K562 (cell line): Measurements from ENCODE around the gene P4HB. TPM values are rescaled to one million over a fixed set of nuclear protein-coding genes. Genes with fewer than 3 reads are reported as not detected.

Experiments used
- ATAC-seq: fragments of 200-7000 bp; cut with Tn5 transposase; 3 replicates; pipeline ENCODE4 v1.9.1; 2020; ENCODE audit warnings: moderate library complexity
- BruUV-seq: library from RNA; stranded (reverse); fragments of 400-500 nt; replicated peaks from 2 replicates; lab custom pipeline; 2021; lab: Mats Ljungman, UMichigan
- CTCF ChIA-PET: fragments of 300-600 bp; formaldehyde crosslinking; extraction: SDS; loops from one replicate; lab custom pipeline; 2021; ENCODE audit warnings: low intra/inter-chr PET ratio; lab: Yijun Ruan, JAX
- POLR2A ChIA-PET: fragments of 300-600, 350-650 bp; sonication (Branson Sonifier 250); formaldehyde crosslinking; extraction: SDS; loops from one replicate; lab custom pipeline; 2021; ENCODE audit warnings: antibody characterized with exemption, inconsistent platforms; lab: Yijun Ruan, JAX
- DNase-seq, 4 experiments: peaks; one replicate each; pipeline versions ENCODE4 v3.0.0 to v3.0.0-alpha.2; 2011 to 2018; ENCODE audit warnings: low spot score in 3 of 4, mixed read lengths in 3 of 4; ENCODE audit errors: extremely low read depth in 1 of 4
- FAIRE-seq: peaks from 2 replicates; lab custom pipeline; 2011; peaks lifted over from hg19 to GRCh38; lab: Jason Lieb, UNC
- H2AFZ ChIP-seq: 2 replicates; pipeline ENCODE4 v1.6.0; 2011; ENCODE audit warnings: low read depth, low read length, control low read depth, inconsistent platforms
- H3K27ac ChIP-seq: fragments of 200-600 bp; 3 replicates; pipeline ENCODE4 v1.8.0; 2011; ENCODE audit warnings: low read depth, mild to moderate bottlenecking, control low read depth, inconsistent platforms, low read length, moderate library complexity, mixed read lengths; ENCODE audit errors: extremely low read depth
- H3K27me3 ChIP-seq, 2 experiments: fragments of 300-600 bp in 1 of 2; 2 replicates in 1 of 2; 3 replicates in 1 of 2; pipeline versions ENCODE4 v1.6.0 to v1.8.0; 2011; ENCODE audit warnings: inconsistent platforms in 2 of 2, low read length in 2 of 2, mild to moderate bottlenecking in 1 of 2, mixed read lengths in 1 of 2, moderate library complexity in 1 of 2; ENCODE audit not compliant: control insufficient read depth in 2 of 2, insufficient read depth in 2 of 2
- H3K36me3 ChIP-seq: fragments of 300-600 bp; 3 replicates; pipeline ENCODE4 v1.8.0; 2011; ENCODE audit warnings: mild to moderate bottlenecking, low read length, inconsistent platforms; ENCODE audit not compliant: control insufficient read depth, insufficient read depth
- H3K4me1 ChIP-seq, 2 experiments: fragments of 200-600 bp in 1 of 2; replicated peaks in 1 of 2; 2 replicates in 1 of 2; 3 replicates in 1 of 2; pipeline versions ENCODE4 v1.5.1 to v1.8.0; 2011; ENCODE audit warnings: inconsistent platforms in 2 of 2, low read length in 2 of 2, mild to moderate bottlenecking in 1 of 2, mixed read lengths in 1 of 2, moderate library complexity in 1 of 2; ENCODE audit not compliant: control insufficient read depth in 2 of 2, insufficient read depth in 2 of 2
- H3K4me2 ChIP-seq: 2 replicates; pipeline ENCODE4 v1.6.1; 2011; ENCODE audit warnings: low read length, control low read depth, inconsistent platforms, mixed read lengths; ENCODE audit not compliant: insufficient read depth
- H3K4me3 ChIP-seq: fragments of 200-600 bp; sonication (generic), shearing (Covaris generic); 2 replicates; pipeline ENCODE4 v1.5.1; 2016; ENCODE audit warnings: control low read depth, inconsistent platforms
- H3K79me2 ChIP-seq: fragments of 200-600 bp; 3 replicates; pipeline ENCODE4 v1.8.0; 2011; ENCODE audit warnings: low read length, inconsistent platforms; ENCODE audit not compliant: control insufficient read depth, insufficient read depth
- H3K9ac ChIP-seq, 2 experiments: 2 replicates each; pipeline versions ENCODE4 v1.6.0 to v1.6.1; 2011; ENCODE audit warnings: low read depth in 2 of 2, low read length in 2 of 2, control low read depth in 1 of 2, inconsistent platforms in 1 of 2, mild to moderate bottlenecking in 1 of 2, mixed read lengths in 1 of 2; ENCODE audit not compliant: insufficient read depth in 1 of 2
- H3K9me1 ChIP-seq: one replicate; pipeline ENCODE4 v1.6.0; 2011; ENCODE audit warnings: inconsistent platforms, mild to moderate bottlenecking, low read length, moderate library complexity; ENCODE audit not compliant: control insufficient read depth, insufficient read depth
- H3K9me3 ChIP-seq: replicated peaks from 2 replicates; pipeline ENCODE4 v1.5.1; 2011; ENCODE audit warnings: low read depth, low read length, inconsistent platforms; ENCODE audit not compliant: control insufficient read depth, insufficient read depth
- H4K20me1 ChIP-seq: replicated peaks from 2 replicates; pipeline ENCODE4 v1.6.1; 2011; ENCODE audit warnings: low read length, inconsistent platforms, mixed read lengths; ENCODE audit not compliant: control insufficient read depth, insufficient read depth
- ESRRA ChIP-seq: fragments of 450-650 bp; IDR thresholded peaks from 2 replicates; pipeline ENCODE4 v1.6.1; 2014; ENCODE audit warnings: low read depth, mild to moderate bottlenecking, moderate library complexity, borderline replicate concordance
- GATAD2B ChIP-seq: fragments of 450-650 bp; IDR thresholded peaks from 2 replicates; pipeline ENCODE4 v1.6.1; 2017; ENCODE audit warnings: mild to moderate bottlenecking, borderline replicate concordance
- JUN ChIP-seq, 2 experiments: sonication (generic) in 1 of 2; formaldehyde crosslinking in 1 of 2; IDR thresholded peaks; 2 replicates each; pipeline versions ENCODE4 v1.6.1 to v1.8.0; 2012 to 2022; ENCODE audit warnings: borderline replicate concordance in 2 of 2, mild to moderate bottlenecking in 2 of 2, improper control_type of control experiment in 1 of 2, low read depth in 1 of 2, low read length in 1 of 2, missing genetic modification reagents in 1 of 2
- NFE2 ChIP-seq: IDR thresholded peaks from 2 replicates; pipeline ENCODE4 v1.6.1; 2014; ENCODE audit warnings: antibody characterized with exemption, low read depth
- PHB2 ChIP-seq: fragments of 450-650 bp; IDR thresholded peaks from 2 replicates; pipeline ENCODE4 v1.6.1; 2017; ENCODE audit warnings: low read depth
- PHF8 ChIP-seq: fragments of 200-600 bp; sonication (generic); IDR thresholded peaks from 2 replicates; pipeline ENCODE4 v1.6.1; 2012; ENCODE audit warnings: mixed run types, mild to moderate bottlenecking, inconsistent platforms, low read length, moderate library complexity, borderline replicate concordance
- RHOXF2B ChIP-seq: fragments of 250-450 bp; sonication (Bioruptor Pico); conservative IDR thresholded peaks from 2 replicates; pipeline ENCODE4 v1.5.1; 2021
- WGBS: fragments of 100-300 bp; shearing (Covaris generic); methylation state at CpG from one replicate; pipeline ENCODE4 v1.1.6; 2016; ENCODE audit warnings: low coverage, mixed read lengths; ENCODE audit not compliant: insufficient coverage; ENCODE audit errors: missing lambda C conversion rate; 5-methylcytosine and 5-hydroxymethylcytosine counted together
- in situ Hi-C: fragments of 300-500 bp; cut with MboI; formaldehyde crosslinking; loops from 4 replicates; pipeline ENCODE4 v1.15.0; 2018; ENCODE audit warnings: inconsistent platforms, mixed read lengths
- intact Hi-C: fragments of 100-400 bp; cut with micrococcal nuclease; formaldehyde crosslinking; loops from 2 replicates; pipeline ENCODE4 v1.14.2; 2022
- polyA plus RNA-seq, 8 experiments: library from polyadenylated mRNA; depleted of rRNA in 4 of 8; stranded (reverse) in 5 of 8; unstranded in 3 of 8; fragments of >200 nt; fragmentation: Nextera tagmentation in 2 of 8; fragmentation: Illumina TruSeq in 1 of 8; extraction: Ambion mirVana in 2 of 8; extraction: Trizol in 1 of 8; gene quantifications; 2 replicates each; pipeline versions ENCODE4 v1.2.1 to v1.2.3, GENCODE V29; 2011 to 2014; ENCODE audit warnings: inconsistent platforms in 1 of 8, missing spikeins in 1 of 8
- total RNA-seq, 7 experiments: library from RNA; depleted of rRNA in 6 of 7; stranded (reverse); fragments of >200 nt in 6 of 7; fragmentation: Illumina TruSeq in 2 of 7; extraction: Trizol in 2 of 7; gene quantifications; 2 replicates each; pipeline versions ENCODE4 v1.2.1 to v1.2.3, GENCODE V29; 2011 to 2021; ENCODE audit warnings: low replicate concordance in 1 of 7
- TF ChIP-seq, protein P1 (sequence below): IDR thresholded peaks from 2 replicates; pipeline ENCODE4 v1.6.1; 2011; ENCODE audit not compliant: insufficient read length; ENCODE audit errors: extremely low read depth
- TF ChIP-seq, protein P2 (sequence below): fragments of 200-600 bp; sonication (generic); IDR thresholded peaks from one replicate; pipeline ENCODE4 v1.6.1; 2012; ENCODE audit warnings: mild to moderate bottlenecking, low read depth, low read length, inconsistent platforms

The P4HB gene
- total and polyA plus RNA-seq, 9 of the 15 experiments (the other 6 are each of a cell fraction or from before 2014, with no cell fraction given) = 4.4 to 645 (median 325) TPM

DNA sequence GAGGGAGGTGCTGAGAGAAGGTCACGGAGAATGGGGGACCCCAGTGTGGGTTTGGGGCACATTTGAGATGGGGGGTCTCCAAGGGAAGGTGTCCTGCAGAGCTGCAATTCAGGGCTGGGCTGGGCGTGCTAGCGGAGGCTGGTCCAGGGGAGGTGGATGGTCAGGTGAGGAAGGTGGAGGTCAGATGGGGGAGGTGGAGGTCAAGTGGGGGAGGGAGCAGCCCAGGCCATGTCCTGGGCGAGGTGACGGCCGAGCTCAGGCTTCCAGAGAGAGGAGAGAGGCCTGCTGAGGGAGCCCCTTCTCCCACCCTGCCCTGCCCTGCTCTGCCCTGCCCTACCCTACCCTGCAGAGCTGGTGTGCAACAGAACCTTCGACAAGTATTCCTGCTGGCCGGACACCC, 49.9 kb downstream of the P4HB start:
- ChIA-PET POLR2A (interaction anchor here (0.6 to 1.2 kb wide), 3 partner anchors 12 to 70 kb away, joined by 3 to 4 read pairs (median 3); no protein-coding TSS in a partner anchor), CTCF (no interaction called here)
- no peaks in the 10 kb centered on the region for H3K9me3 ChIP-seq
- in situ Hi-C loops = no loop called here
- H3K4me3 ChIP-seq = no peak overlapping the region
- peaks cover 16 to 66% of the 10 kb centered on the region in 2 experiments; a peak in 4 of 5 replicates for H3K27me3 ChIP-seq
- FAIRE-seq (no peak), DNase-seq (no peak), ATAC-seq (no peak)
- no peaks in the 10 kb centered on the region for H3K36me3 ChIP-seq
- intact Hi-C loops = no loop called here
- H2AFZ ChIP-seq = no peak overlapping the region
- BruUV-seq = no TSS peak
- WGBS = 12% methylated on average over 8 of the region's 8 CpGs
- peaks cover 0 to 93% of the 10 kb centered on the region in 2 experiments; a peak in 3 of 5 replicates for H3K4me1 ChIP-seq
- peaks cover 2% of the 10 kb centered on the region for H3K9me1 ChIP-seq
- no peak overlapping the region; a peak in 1 of 4 replicates for H3K9ac ChIP-seq
- H3K27ac ChIP-seq = no peak overlapping the region
- H3K4me2 ChIP-seq = no peak overlapping the region
- peaks cover 14% of the 10 kb centered on the region for H4K20me1 ChIP-seq
- H3K79me2 ChIP-seq = no peaks in the 10 kb centered on the region
- TF ChIP-seq ESRRA = no peak
- no peak for TF ChIP-seq NFE2
- no peak for TF ChIP-seq PHF8
- TF ChIP-seq RHOXF2B (CRISPR knock-in tag) = no peak
- TF ChIP-seq JUN (IDR thresholded peaks at IDR 0.05; ENCODE audit: borderline replicate concordance, low read depth, low read length) = no peak
- TF ChIP-seq JUN (CRISPR knock-in tag; IDR thresholded peaks at IDR 0.05; ENCODE audit: borderline replicate concordance) = no peak
- TF ChIP-seq, protein P1, sequence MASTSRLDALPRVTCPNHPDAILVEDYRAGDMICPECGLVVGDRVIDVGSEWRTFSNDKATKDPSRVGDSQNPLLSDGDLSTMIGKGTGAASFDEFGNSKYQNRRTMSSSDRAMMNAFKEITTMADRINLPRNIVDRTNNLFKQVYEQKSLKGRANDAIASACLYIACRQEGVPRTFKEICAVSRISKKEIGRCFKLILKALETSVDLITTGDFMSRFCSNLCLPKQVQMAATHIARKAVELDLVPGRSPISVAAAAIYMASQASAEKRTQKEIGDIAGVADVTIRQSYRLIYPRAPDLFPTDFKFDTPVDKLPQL = no peak
- TF ChIP-seq, protein P2, sequence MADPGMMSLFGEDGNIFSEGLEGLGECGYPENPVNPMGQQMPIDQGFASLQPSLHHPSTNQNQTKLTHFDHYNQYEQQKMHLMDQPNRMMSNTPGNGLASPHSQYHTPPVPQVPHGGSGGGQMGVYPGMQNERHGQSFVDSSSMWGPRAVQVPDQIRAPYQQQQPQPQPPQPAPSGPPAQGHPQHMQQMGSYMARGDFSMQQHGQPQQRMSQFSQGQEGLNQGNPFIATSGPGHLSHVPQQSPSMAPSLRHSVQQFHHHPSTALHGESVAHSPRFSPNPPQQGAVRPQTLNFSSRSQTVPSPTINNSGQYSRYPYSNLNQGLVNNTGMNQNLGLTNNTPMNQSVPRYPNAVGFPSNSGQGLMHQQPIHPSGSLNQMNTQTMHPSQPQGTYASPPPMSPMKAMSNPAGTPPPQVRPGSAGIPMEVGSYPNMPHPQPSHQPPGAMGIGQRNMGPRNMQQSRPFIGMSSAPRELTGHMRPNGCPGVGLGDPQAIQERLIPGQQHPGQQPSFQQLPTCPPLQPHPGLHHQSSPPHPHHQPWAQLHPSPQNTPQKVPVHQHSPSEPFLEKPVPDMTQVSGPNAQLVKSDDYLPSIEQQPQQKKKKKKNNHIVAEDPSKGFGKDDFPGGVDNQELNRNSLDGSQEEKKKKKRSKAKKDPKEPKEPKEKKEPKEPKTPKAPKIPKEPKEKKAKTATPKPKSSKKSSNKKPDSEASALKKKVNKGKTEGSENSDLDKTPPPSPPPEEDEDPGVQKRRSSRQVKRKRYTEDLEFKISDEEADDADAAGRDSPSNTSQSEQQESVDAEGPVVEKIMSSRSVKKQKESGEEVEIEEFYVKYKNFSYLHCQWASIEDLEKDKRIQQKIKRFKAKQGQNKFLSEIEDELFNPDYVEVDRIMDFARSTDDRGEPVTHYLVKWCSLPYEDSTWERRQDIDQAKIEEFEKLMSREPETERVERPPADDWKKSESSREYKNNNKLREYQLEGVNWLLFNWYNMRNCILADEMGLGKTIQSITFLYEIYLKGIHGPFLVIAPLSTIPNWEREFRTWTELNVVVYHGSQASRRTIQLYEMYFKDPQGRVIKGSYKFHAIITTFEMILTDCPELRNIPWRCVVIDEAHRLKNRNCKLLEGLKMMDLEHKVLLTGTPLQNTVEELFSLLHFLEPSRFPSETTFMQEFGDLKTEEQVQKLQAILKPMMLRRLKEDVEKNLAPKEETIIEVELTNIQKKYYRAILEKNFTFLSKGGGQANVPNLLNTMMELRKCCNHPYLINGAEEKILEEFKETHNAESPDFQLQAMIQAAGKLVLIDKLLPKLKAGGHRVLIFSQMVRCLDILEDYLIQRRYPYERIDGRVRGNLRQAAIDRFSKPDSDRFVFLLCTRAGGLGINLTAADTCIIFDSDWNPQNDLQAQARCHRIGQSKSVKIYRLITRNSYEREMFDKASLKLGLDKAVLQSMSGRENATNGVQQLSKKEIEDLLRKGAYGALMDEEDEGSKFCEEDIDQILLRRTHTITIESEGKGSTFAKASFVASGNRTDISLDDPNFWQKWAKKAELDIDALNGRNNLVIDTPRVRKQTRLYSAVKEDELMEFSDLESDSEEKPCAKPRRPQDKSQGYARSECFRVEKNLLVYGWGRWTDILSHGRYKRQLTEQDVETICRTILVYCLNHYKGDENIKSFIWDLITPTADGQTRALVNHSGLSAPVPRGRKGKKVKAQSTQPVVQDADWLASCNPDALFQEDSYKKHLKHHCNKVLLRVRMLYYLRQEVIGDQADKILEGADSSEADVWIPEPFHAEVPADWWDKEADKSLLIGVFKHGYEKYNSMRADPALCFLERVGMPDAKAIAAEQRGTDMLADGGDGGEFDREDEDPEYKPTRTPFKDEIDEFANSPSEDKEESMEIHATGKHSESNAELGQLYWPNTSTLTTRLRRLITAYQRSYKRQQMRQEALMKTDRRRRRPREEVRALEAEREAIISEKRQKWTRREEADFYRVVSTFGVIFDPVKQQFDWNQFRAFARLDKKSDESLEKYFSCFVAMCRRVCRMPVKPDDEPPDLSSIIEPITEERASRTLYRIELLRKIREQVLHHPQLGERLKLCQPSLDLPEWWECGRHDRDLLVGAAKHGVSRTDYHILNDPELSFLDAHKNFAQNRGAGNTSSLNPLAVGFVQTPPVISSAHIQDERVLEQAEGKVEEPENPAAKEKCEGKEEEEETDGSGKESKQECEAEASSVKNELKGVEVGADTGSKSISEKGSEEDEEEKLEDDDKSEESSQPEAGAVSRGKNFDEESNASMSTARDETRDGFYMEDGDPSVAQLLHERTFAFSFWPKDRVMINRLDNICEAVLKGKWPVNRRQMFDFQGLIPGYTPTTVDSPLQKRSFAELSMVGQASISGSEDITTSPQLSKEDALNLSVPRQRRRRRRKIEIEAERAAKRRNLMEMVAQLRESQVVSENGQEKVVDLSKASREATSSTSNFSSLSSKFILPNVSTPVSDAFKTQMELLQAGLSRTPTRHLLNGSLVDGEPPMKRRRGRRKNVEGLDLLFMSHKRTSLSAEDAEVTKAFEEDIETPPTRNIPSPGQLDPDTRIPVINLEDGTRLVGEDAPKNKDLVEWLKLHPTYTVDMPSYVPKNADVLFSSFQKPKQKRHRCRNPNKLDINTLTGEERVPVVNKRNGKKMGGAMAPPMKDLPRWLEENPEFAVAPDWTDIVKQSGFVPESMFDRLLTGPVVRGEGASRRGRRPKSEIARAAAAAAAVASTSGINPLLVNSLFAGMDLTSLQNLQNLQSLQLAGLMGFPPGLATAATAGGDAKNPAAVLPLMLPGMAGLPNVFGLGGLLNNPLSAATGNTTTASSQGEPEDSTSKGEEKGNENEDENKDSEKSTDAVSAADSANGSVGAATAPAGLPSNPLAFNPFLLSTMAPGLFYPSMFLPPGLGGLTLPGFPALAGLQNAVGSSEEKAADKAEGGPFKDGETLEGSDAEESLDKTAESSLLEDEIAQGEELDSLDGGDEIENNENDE = no peak
- no peak for TF ChIP-seq GATAD2B
- TF ChIP-seq PHB2 = no peak
